Measurements from ENCODE around the gene ZNG1F.
"Not testable (repeated sequence)": the region's sequence is repeated elsewhere in the genome, so short reads cannot be mapped to it uniquely, and the experiment has no call there.

Gene ZNG1F

GRCh38 chr9:41189217-41189616 lies at the start of gene ZNG1F:
Gene ZNG1F, minus strand, starts transcription at chr9:41189317. Its CDS starts 59 bp downstream, at chr9:41189258.
- not testable (repeated sequence) for DNase-seq (ENCODE audit: low read depth)

GRCh38 chr9:41237110-41237749 lies 48.1 kb upstream of the ZNG1F start:
- not testable (repeated sequence) for DNase-seq (ENCODE audit: low read depth)

GRCh38 chr9:41236486-41237109 lies 47.5 kb upstream of the ZNG1F start:
- not testable (repeated sequence) for DNase-seq (ENCODE audit: low read depth)

- not testable (repeated sequence) for DNase-seq (ENCODE audit: low read depth)
These were observed 46.0 kb upstream of the ZNG1F start for GRCh38 chr9:41234811-41235805.

DNA sequence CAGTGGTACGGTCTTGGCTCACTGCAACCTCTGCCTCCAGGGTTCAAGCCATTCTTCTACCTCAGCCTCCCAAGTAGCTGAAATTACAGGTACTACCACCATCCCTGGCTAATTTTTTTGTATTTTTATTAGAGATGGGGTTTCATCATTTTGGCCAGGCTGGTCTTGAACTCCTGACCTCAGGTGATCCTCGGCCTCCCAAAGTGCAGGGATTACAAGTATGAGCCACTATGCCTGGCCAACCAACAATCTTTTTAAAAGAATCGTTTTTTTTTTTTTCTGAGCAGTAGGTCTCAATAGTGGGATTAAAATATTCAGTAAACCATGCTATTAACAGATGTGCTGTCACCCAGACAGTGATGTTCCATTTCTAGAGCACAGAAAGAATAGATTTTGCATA lies 45.1 kb upstream of the ZNG1F start:
- DNase-seq (ENCODE audit: low read depth): not testable (repeated sequence)

DNA sequence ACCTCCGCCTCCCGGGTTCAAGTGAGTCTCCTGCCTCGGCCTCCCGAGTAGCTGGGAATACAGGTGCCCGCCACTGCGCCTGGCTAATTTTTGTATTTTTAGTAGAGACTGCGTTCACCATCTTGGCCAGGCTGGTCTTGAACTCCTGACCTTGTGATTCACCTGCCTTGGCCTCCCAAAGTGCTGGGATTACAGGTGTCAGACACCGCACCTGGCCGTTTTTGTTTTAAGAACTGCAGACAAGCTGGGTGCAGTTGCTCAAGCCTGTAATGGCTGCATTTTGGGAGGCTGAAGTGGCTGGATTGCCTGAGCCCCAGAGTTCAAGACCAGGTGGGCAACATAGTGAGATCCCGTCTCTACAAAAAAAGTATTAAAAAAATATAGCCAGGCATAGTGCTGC lies 43.2 kb upstream of the ZNG1F start:
- DNase-seq (ENCODE audit: low read depth): not testable (repeated sequence)

- not testable (repeated sequence) for DNase-seq (ENCODE audit: low read depth)
These were observed 41.3 kb upstream of the ZNG1F start for GRCh38 chr9:41230418-41230817.

- DNase-seq (ENCODE audit: low read depth): no peak
These were observed 40.6 kb upstream of the ZNG1F start for GRCh38 chr9:41229408-41230401.

DNA sequence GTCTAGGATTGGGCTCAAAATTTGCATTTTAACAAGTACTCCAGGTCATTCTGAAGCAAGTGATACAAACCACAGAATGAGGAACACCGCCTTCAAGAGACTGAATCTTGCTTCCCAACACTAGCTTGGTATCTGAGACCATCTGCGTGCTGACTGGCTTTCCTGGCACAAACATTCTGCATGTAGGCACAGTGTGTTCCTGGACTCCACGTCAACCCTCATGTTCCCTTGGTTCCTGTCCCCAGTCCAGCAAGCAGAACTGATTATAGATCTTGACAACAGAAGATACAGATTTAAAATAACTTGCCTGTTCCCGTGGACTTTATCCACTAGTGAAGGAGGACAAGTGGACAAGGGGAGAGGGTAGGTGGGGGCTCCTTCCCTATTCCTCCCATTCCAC lies 30.7 kb upstream of the ZNG1F start:
- DNase-seq (ENCODE audit: low read depth): not testable (repeated sequence)

- not testable (repeated sequence) for DNase-seq (ENCODE audit: low read depth)
These were observed 678 bp downstream of the ZNG1F start for GRCh38 chr9:41188439-41188838.

GRCh38 chr9:41174994-41175393 lies 14.1 kb downstream of the ZNG1F start:
- DNase-seq (ENCODE audit: low read depth): not testable (repeated sequence)

DNA sequence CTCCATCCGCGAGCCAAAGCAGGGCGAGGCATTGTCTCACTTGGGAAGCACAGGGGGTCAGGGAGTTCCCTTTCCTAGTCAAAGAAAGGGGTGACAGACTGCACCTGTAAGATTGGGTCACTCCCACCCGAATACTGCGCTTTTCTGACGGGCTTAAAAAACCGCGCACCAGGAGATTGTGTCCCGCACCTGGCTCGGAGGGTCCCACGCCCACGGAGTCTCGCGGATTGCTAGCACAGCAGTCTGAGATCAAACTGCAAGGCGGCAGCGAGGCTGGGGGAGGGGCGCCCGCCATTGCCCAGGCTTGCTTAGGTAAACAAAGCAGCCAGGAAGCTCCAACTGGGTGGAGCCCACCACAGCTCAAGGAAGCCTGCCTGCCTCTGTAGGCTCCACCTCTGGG lies 39.0 kb downstream of the ZNG1F start:
- DNase-seq (ENCODE audit: low read depth): not testable (repeated sequence)

DNA sequence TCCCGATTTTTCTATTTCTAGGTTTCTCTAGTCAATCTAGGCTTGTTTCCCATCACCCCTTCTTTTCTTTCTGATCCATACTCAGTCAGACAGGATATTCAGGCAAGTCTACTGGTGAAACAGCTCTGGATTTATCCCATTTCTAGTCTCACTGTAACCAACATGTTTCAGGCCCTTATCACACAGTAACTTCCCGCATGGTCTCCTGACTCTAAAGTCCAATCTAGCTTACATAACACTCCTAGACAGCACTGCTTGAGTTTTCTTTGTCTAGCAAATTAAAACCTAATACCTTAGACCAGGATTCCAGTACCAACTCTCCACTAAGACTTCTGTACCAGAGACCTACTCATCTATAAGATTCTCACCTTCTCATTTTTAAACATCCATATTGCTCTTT lies 47.2 kb downstream of the ZNG1F start:
- DNase-seq (ENCODE audit: low read depth): not testable (repeated sequence)

GRCh38 chr9:41128581-41128980 lies 60.5 kb downstream of the ZNG1F start, which contains the start of gene FOXD4L6:
Gene FOXD4L6, minus strand, starts transcription at chr9:41128681. Its CDS starts 298 bp downstream, at chr9:41128383.
- DNase-seq (ENCODE audit: low read depth): not testable (repeated sequence)

DNA sequence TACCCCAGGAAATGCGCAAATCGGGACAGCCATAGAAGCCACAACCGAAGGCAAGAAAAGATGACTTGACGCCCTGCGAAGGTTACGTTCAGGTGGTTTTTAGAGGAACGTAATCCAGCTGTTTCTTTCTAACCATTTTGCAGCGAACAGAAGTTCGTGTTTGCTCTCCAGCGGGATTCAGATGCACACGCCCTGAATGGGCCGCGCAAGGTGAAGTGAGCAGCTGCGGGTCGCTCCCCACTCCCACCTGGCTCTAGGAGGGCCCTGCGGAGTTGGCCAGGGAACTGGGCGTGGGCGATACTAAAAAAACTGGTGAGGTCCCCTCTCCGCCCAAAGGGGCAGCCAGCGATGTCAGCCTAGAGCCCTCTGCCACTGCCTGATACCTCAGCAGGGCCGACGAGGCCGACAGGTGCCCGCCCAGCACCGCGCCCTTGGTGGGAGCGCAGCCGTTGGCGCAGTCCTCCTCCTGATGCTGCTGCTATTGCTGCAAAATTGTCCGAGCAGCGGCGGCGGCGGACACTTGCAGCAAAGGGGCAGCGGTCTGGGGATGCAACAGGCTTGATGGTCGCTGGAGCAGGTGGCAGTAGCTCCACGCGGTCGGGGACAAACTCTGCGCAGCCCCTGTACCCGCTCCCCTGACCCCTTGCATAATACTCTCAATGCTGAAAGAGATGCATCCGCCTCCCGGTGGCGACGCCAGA lies 62.2 kb downstream of the ZNG1F start:
- DNase-seq (ENCODE audit: low read depth): not testable (repeated sequence)

- DNase-seq (ENCODE audit: low read depth): not testable (repeated sequence)
These were observed 63.2 kb downstream of the ZNG1F start for GRCh38 chr9:41125936-41126335.

DNA sequence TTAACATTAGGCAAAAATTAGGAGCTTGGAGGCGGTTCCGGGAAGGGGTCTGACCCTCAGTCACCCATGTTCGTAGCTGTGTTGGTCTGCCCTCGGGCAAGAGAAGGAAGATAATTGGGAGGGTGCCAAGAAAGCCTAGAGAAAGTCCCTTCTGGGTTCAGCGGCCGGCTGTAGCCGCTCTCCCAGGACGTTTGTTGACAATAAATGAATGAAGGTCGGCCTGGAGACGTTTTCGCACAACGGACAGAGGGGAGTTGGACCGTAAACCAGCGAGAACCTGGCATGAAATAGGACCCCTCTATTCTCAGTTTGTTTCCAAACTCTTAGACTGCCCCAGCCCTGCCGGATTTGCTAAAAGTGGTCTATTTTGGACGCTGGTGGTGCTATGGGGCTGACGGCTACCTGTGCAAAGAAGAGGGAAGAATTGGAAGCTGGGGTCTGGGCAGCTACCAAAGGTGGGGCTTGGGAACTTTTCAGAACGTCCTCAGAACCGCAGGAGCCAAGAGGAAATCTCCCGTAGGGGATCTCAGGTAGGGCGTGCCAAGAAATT lies 63.9 kb downstream of the ZNG1F start:
- DNase-seq (ENCODE audit: low read depth): not testable (repeated sequence)

DNA sequence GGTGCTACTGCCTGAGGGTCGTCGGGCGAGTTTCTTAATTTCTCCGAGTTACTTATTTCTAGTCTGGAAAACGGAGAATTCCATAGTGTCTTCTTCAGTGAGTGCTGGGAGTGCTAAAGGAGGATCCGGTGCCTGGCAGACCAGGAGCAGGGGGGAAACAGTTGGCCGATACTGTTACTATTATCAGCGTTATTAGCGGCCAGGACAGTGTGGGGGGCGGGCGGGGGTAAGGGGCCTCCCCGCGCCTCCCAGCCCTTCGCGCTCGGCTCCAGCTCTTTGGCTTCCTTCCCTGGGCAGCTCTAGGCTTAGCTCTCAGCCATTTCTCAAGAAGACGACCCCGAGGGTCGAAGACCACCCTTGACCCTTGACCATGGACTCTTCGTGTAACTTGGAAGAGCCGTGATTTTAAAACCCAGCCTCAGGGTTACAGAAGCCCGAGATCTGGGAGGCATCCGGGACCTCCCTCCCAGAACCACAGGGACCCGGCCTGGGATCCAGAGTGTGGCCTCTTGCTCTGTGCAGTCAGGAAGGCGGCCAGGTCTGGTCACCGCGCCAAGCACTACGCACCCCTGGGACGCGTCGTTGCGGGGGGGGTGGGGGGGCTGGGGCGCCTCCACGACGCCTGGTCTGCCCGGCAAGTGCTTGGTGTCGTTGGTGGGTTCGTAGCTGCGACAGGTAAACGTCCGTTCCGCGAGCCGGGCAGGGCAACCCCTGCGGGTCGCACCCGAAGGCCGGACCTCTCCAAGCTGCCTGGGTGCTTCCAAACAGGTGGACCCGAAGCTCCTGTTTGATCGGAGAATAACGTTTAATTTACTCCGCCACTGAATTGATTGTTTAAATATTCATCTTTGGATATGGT lies 64.6 kb downstream of the ZNG1F start:
- not testable (repeated sequence) for DNase-seq (ENCODE audit: low read depth)

DNA sequence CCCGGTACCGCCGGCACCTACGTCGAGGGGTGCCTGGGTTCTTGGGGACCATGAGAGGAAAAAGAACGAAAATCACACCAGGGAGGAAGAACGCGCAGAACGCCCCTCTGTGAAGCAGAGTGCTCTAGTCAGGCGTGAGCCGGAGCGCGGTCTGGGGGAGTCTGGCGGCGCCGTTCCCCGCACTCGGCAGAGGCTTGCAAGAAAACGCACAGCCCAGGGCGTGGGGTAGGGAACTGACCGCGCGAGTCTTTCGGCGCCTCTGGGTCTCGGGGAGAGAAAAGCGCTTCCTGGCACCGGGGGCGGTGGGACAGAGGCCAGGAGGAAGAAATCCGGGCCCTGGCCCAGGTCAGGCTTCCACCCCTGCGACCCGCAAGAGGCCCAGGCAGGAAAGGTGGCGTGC lies 65.3 kb downstream of the ZNG1F start:
- DNase-seq (ENCODE audit: low read depth): not testable (repeated sequence)
